OCI-LY1 (cell line): ENCODE results near the gene FABP1.

ENCODE experiments used
- H2AFZ ChIP-seq: fragments of 200-600 bp; sonication (generic), shearing (Covaris generic); 2 replicates; pipeline ENCODE4 v1.6.0; 2014; ENCODE audit warnings: antibody characterized with exemption, mild to moderate bottlenecking, low read length
- H3F3A ChIP-seq: fragments of 200-600 bp; sonication (generic), shearing (Covaris generic); 2 replicates; pipeline ENCODE4 v1.6.0; 2014; ENCODE audit warnings: mild to moderate bottlenecking, antibody characterized with exemption, low read length, moderate library complexity; ENCODE audit not compliant: insufficient read depth
- H3K27ac ChIP-seq: fragments of 200-600 bp; sonication (generic); 2 replicates; pipeline ENCODE4 v1.5.1; 2014; ENCODE audit warnings: low read length, mixed run types, mild to moderate bottlenecking, low read depth; ENCODE audit not compliant: poor library complexity, severe bottlenecking
- H3K27me3 ChIP-seq: fragments of 200-600 bp; sonication (generic); 2 replicates; pipeline ENCODE4 v1.6.0; 2014; ENCODE audit warnings: antibody characterized with exemption, mild to moderate bottlenecking, low read length, moderate library complexity; ENCODE audit not compliant: insufficient read depth
- H3K36me3 ChIP-seq: fragments of 200-600 bp; sonication (generic); 2 replicates; pipeline ENCODE4 v1.6.1; 2014; ENCODE audit warnings: mild to moderate bottlenecking, antibody characterized with exemption, low read length, moderate library complexity, mixed read lengths; ENCODE audit not compliant: insufficient read depth
- H3K4me1 ChIP-seq: fragments of 200-600 bp; sonication (generic); 2 replicates; pipeline ENCODE4 v1.5.1; 2014; ENCODE audit warnings: mild to moderate bottlenecking, low read length, moderate library complexity; ENCODE audit not compliant: insufficient read depth, severe bottlenecking
- H3K4me2 ChIP-seq: fragments of 200-600 bp; sonication (generic), shearing (Covaris generic); 2 replicates; pipeline ENCODE4 v1.6.1; 2014; ENCODE audit warnings: low read length
- H3K4me3 ChIP-seq: fragments of 200-600 bp; sonication (generic); 2 replicates; pipeline ENCODE4 v1.5.1; 2014; ENCODE audit warnings: low read length, low read depth, mild to moderate bottlenecking, mixed read lengths; ENCODE audit not compliant: poor library complexity, severe bottlenecking
- H3K79me2 ChIP-seq: fragments of 200-600 bp; shearing (Covaris generic); 2 replicates; pipeline ENCODE4 v1.6.1; 2016; ENCODE audit warnings: mixed run types, low read length, mixed read lengths; ENCODE audit not compliant: insufficient read depth
- H3K9ac ChIP-seq: fragments of 200-600 bp; sonication (generic), shearing (Covaris generic); 2 replicates; pipeline ENCODE4 v1.6.1; 2014; ENCODE audit warnings: mild to moderate bottlenecking, low read length, mixed read lengths
- H3K9me2 ChIP-seq: fragments of 200-600 bp; sonication (generic), shearing (Covaris generic); 2 replicates; pipeline ENCODE4 v1.6.1; 2014; ENCODE audit warnings: low read depth, mild to moderate bottlenecking, low read length, mixed read lengths
- H3K9me3 ChIP-seq: fragments of 200-600 bp; shearing (Covaris generic); 2 replicates; pipeline ENCODE4 v1.6.1; 2014; ENCODE audit warnings: low read length, mixed read lengths
- H4K20me1 ChIP-seq: fragments of 200-600 bp; sonication (generic), shearing (Covaris generic); 2 replicates; pipeline ENCODE4 v1.6.0; 2016; ENCODE audit warnings: mild to moderate bottlenecking, low read length; ENCODE audit not compliant: insufficient read depth
- CTCF ChIP-seq: fragments of 200-600 bp; sonication (generic), shearing (Covaris generic); IDR thresholded peaks from 2 replicates; pipeline ENCODE4 v1.5.1; 2017; ENCODE audit warnings: mild to moderate bottlenecking, antibody characterized with exemption, low read length, moderate library complexity, mixed read lengths
- EZH2 ChIP-seq: fragments of 200-600 bp; sonication (generic), shearing (Covaris generic); IDR thresholded peaks from 2 replicates; pipeline ENCODE4 v1.8.0; 2017; ENCODE audit warnings: borderline replicate concordance, mixed run types, mild to moderate bottlenecking, antibody characterized with exemption, low read length, moderate library complexity, mixed read lengths

Gene FABP1

GRCh38 chr2:88125924-88126771, 1.7 kb downstream of the FABP1 start:
- Histone ChIP-seq H3K9me2 (no peaks in the 10 kb centered on the region), H3K4me2 (no peak overlapping the region), H4K20me1 (no peaks in the 10 kb centered on the region), H3K9me3 (no peaks in the 10 kb centered on the region), H3K9ac (no peak overlapping the region), H3K27me3 (no peaks in the 10 kb centered on the region), H3K36me3 (no peaks in the 10 kb centered on the region), H3K27ac (no peak overlapping the region), H3K4me3 (no peak overlapping the region), H3K4me1 (no peaks in the 10 kb centered on the region), H3K79me2 (no peaks in the 10 kb centered on the region), H3F3A (no peaks in the 10 kb centered on the region), H2AFZ (no peak overlapping the region)
- TF ChIP-seq EZH2, result no peak
- no peak for TF ChIP-seq CTCF

- Histone ChIP-seq H3K9ac (no peak overlapping the region), H4K20me1 (no peaks in the 10 kb centered on the region), H3K9me2 (no peaks in the 10 kb centered on the region), H3K9me3 (no peaks in the 10 kb centered on the region), H3K36me3 (no peaks in the 10 kb centered on the region), H3F3A (no peaks in the 10 kb centered on the region), H2AFZ (no peak overlapping the region), H3K4me1 (no peaks in the 10 kb centered on the region), H3K79me2 (no peaks in the 10 kb centered on the region), H3K27ac (no peak overlapping the region), H3K27me3 (no peaks in the 10 kb centered on the region), H3K4me2 (no peak overlapping the region), H3K4me3 (no peak overlapping the region)
- TF ChIP-seq EZH2 (no peak), CTCF (no peak)
Measured at GRCh38 chr2:88125344-88125923, 2.4 kb downstream of the FABP1 start.

- Histone ChIP-seq H3K9ac (no peak overlapping the region), H3K27me3 (no peaks in the 10 kb centered on the region)
- no peak for TF ChIP-seq EZH2
- no peak for TF ChIP-seq CTCF
Measured at GRCh38 chr2:88123975-88124917, 3.6 kb downstream of the FABP1 start.

More at GRCh38 chr2:88123975-88124917, 3.6 kb downstream of the FABP1 start:
- Histone ChIP-seq H3K9me3 (no peaks in the 10 kb centered on the region), H3F3A (no peaks in the 10 kb centered on the region), H3K36me3 (no peaks in the 10 kb centered on the region), H3K4me1 (no peaks in the 10 kb centered on the region), H3K79me2 (no peaks in the 10 kb centered on the region), H3K27ac (no peak overlapping the region), H4K20me1 (no peaks in the 10 kb centered on the region), H3K4me3 (no peak overlapping the region), H2AFZ (no peak overlapping the region), H3K9me2 (no peaks in the 10 kb centered on the region), H3K4me2 (no peak overlapping the region)
